DOHH2 (cell line): ENCODE data around the gene RGS7.
A peak's percentile ranks its signal among the peaks of the same experiment; 100 is the strongest.

ENCODE experiments used
- H3F3A ChIP-seq: fragments of 200-600 bp; sonication (generic), shearing (Covaris generic); 2 replicates; pipeline ENCODE4 v1.6.0; 2016; ENCODE audit warnings: antibody characterized with exemption, mild to moderate bottlenecking; ENCODE audit not compliant: control insufficient read depth, insufficient read depth
- H3K27ac ChIP-seq: fragments of 200-600 bp; sonication (generic); 2 replicates; pipeline ENCODE4 v1.5.1; 2014; ENCODE audit warnings: low read depth, mild to moderate bottlenecking, low read length, moderate library complexity
- H3K27me3 ChIP-seq: fragments of 200-600 bp; sonication (generic); 2 replicates; pipeline ENCODE4 v1.6.1; 2014; ENCODE audit warnings: mild to moderate bottlenecking, low read length, mixed read lengths; ENCODE audit not compliant: control insufficient read depth
- H3K36me3 ChIP-seq: fragments of 200-600 bp; sonication (generic); 2 replicates; pipeline ENCODE4 v1.6.1; 2014; ENCODE audit warnings: mild to moderate bottlenecking, low read length, moderate library complexity, mixed read lengths; ENCODE audit not compliant: control insufficient read depth
- H3K4me1 ChIP-seq: fragments of 200-600 bp; sonication (generic); 2 replicates; pipeline ENCODE4 v1.6.1; 2014; ENCODE audit warnings: mild to moderate bottlenecking, low read length, mixed read lengths; ENCODE audit not compliant: control insufficient read depth
- H3K4me2 ChIP-seq: fragments of 200-600 bp; sonication (generic); 2 replicates; pipeline ENCODE4 v1.6.0; 2014; ENCODE audit warnings: mild to moderate bottlenecking, low read length, moderate library complexity
- H3K4me3 ChIP-seq: fragments of 200-600 bp; sonication (generic); 2 replicates; pipeline ENCODE4 v1.5.1; 2014; ENCODE audit warnings: mild to moderate bottlenecking, low read length, mixed read lengths
- H3K79me2 ChIP-seq: fragments of 200-600 bp; sonication (generic); 2 replicates; pipeline ENCODE4 v1.6.1; 2014; ENCODE audit warnings: mild to moderate bottlenecking, low read length, mixed read lengths; ENCODE audit not compliant: control insufficient read depth
- H3K9me2 ChIP-seq: fragments of 200-600 bp; sonication (generic); replicated peaks from 2 replicates; pipeline ENCODE4 v1.6.1; 2014; ENCODE audit warnings: mild to moderate bottlenecking, low read length, mixed read lengths; ENCODE audit not compliant: control insufficient read depth
- H3K9me3 ChIP-seq: fragments of 200-600 bp; sonication (generic); 2 replicates; pipeline ENCODE4 v1.6.1; 2014; ENCODE audit warnings: antibody characterized with exemption, low read length, mixed read lengths; ENCODE audit not compliant: control insufficient read depth, insufficient read depth
- H4K20me1 ChIP-seq: fragments of 200-600 bp; sonication (generic); 2 replicates; pipeline ENCODE4 v1.6.0; 2014; ENCODE audit warnings: low read depth, mild to moderate bottlenecking, antibody characterized with exemption, low read length, moderate library complexity; ENCODE audit not compliant: control insufficient read depth, insufficient read depth
- EZH2phosphoT487 ChIP-seq: fragments of 200-600 bp; sonication (generic); IDR thresholded peaks from 2 replicates; pipeline ENCODE4 v1.6.1; 2017; ENCODE audit warnings: borderline replicate concordance, mild to moderate bottlenecking, antibody characterized with exemption, low read length, moderate library complexity, mixed read lengths
- TF ChIP-seq, protein P1 (sequence below): fragments of 200-600 bp; sonication (generic); IDR thresholded peaks from one replicate; pipeline ENCODE4 v1.5.1; 2014; ENCODE audit warnings: antibody characterized with exemption, mild to moderate bottlenecking, low read depth, low read length; ENCODE audit not compliant: poor library complexity, severe bottlenecking

Gene RGS7

DNA sequence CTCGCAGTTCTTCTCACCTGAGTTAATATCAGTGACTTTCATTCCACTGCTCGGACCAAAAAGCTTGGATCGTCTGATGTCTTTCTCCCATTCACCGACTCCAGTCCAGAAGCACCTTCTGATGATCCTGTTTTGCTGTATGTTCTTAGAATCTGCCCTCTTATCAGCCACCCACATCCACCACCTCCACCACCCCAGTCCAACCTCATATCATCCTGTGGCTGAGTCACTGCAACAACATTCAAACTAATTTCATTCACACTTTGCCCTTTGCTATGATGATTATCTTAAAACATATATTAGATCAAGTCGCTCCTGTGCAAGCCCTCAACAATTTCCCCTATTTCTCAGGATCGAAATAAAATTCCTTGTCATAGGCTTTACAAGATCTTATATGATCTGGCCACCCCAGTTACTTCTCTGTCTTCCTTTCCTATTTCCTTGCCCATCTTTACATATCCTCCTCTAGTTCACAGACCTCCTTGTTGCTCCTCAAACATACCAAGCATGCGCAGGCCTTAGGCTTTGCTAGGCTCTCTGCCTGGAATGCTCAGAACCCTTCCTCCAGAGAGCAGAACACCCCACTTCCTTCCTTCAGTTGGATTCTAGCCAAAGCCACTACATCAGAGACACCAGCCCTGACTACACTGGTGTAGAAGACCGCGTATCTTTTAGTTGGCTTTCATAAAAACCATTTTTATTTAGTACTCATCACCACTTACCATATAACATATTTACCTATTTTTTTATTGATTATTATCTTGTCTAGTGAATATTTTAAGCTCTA is 409.4 kb downstream of the RGS7 start:
- no peaks in the 10 kb centered on the region for H3F3A ChIP-seq
- no peak overlapping the region for H3K4me2 ChIP-seq
- no peaks in the 10 kb centered on the region for H3K27me3 ChIP-seq
- no peaks in the 10 kb centered on the region for H3K4me1 ChIP-seq
- no peak overlapping the region for H3K27ac ChIP-seq
- H3K36me3 ChIP-seq, result no peaks in the 10 kb centered on the region
- H4K20me1 ChIP-seq, result no peaks in the 10 kb centered on the region
- no peaks in the 10 kb centered on the region for H3K9me3 ChIP-seq
- TF ChIP-seq EZH2phosphoT487, result no peak
- TF ChIP-seq, protein P1, sequence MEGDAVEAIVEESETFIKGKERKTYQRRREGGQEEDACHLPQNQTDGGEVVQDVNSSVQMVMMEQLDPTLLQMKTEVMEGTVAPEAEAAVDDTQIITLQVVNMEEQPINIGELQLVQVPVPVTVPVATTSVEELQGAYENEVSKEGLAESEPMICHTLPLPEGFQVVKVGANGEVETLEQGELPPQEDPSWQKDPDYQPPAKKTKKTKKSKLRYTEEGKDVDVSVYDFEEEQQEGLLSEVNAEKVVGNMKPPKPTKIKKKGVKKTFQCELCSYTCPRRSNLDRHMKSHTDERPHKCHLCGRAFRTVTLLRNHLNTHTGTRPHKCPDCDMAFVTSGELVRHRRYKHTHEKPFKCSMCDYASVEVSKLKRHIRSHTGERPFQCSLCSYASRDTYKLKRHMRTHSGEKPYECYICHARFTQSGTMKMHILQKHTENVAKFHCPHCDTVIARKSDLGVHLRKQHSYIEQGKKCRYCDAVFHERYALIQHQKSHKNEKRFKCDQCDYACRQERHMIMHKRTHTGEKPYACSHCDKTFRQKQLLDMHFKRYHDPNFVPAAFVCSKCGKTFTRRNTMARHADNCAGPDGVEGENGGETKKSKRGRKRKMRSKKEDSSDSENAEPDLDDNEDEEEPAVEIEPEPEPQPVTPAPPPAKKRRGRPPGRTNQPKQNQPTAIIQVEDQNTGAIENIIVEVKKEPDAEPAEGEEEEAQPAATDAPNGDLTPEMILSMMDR, result no peak
- no peaks in the 10 kb centered on the region for H3K9me2 ChIP-seq
- no peaks in the 10 kb centered on the region for H3K79me2 ChIP-seq
- no peak overlapping the region for H3K4me3 ChIP-seq

- Histone ChIP-seq H3F3A (no peaks in the 10 kb centered on the region), H3K9me3 (no peaks in the 10 kb centered on the region), H3K79me2 (no peaks in the 10 kb centered on the region), H4K20me1 (no peaks in the 10 kb centered on the region), H3K27ac (no peak overlapping the region), H3K4me1 (no peaks in the 10 kb centered on the region), H3K4me2 (no peak overlapping the region), H3K27me3 (no peaks in the 10 kb centered on the region), H3K9me2 (no peaks in the 10 kb centered on the region), H3K4me3 (no peak overlapping the region), H3K36me3 (no peaks in the 10 kb centered on the region)
- TF ChIP-seq, protein P1, result peak; percentile 75
- no peak for TF ChIP-seq EZH2phosphoT487
Observed at GRCh38 chr1:240946926-240947325, 410.1 kb downstream of the RGS7 start.

DNA sequence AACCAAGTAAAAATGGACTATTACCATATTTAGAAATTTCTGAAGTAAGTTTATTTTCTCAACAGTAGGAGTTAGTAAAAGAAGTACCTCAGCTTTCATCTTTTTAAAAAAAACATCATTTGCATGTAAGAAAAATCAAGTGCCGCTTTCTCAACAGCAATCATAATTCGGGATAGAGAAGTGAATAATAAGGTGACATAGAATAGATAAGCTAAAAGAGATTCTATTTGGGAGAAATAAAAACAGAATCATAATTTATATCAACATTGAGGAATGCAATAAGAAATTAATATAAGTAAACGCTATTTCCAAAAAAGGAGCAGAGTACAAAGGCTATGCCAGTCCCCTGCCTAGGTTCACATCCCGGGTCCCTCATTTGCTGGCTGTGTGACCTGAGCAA is 414.1 kb downstream of the RGS7 start:
- Histone ChIP-seq H3K79me2 (no peaks in the 10 kb centered on the region), H3K27ac (no peak overlapping the region), H3K4me1 (no peaks in the 10 kb centered on the region), H3K4me2 (no peak overlapping the region), H3K9me3 (no peaks in the 10 kb centered on the region), H3K36me3 (no peaks in the 10 kb centered on the region), H3K27me3 (no peaks in the 10 kb centered on the region), H4K20me1 (no peaks in the 10 kb centered on the region), H3F3A (no peaks in the 10 kb centered on the region), H3K9me2 (no peaks in the 10 kb centered on the region), H3K4me3 (no peak overlapping the region)
- TF ChIP-seq, protein P1, result no peak
- no peak for TF ChIP-seq EZH2phosphoT487
